Tibial artery (tissue), 4 donors: ENCODE results near the gene RAB11B.
"Not testable (repeated sequence)": the region's sequence is repeated elsewhere in the genome, so short reads cannot be mapped to it uniquely, and the experiment has no call there.

Experiments
- DNase-seq, 2 donors: peaks; one replicate each; pipeline ENCODE4 v3.0.0-alpha.2; 2019
- H3K27ac ChIP-seq, 2 donors: fragments of 200-600 bp; sonication (generic) in 1 of 2; 1 replicate in 1 of 2; 2 replicates in 1 of 2; pipeline ENCODE4 v1.5.1; 2018 to 2019; ENCODE audit warnings: mild to moderate bottlenecking in 1 of 2
- H3K27me3 ChIP-seq, 2 donors: fragments of 200-600 bp; sonication (generic) in 1 of 2; one replicate each; pipeline versions ENCODE4 v1.5.1 to v1.6.0; 2016 to 2019
- H3K36me3 ChIP-seq, 3 donors: fragments of 200-600 bp; sonication (generic) in 2 of 3; one replicate each; pipeline ENCODE4 v1.5.1; 2016 to 2019; ENCODE audit warnings: mild to moderate bottlenecking in 2 of 3
- H3K4me1 ChIP-seq, 4 donors: fragments of 200-600 bp; sonication (generic) in 2 of 4; 1 replicate in 3 of 4; 2 replicates in 1 of 4; pipeline ENCODE4 v1.5.1; 2016 to 2019
- H3K4me3 ChIP-seq, 2 donors: fragments of 200-600 bp; sonication (generic) in 1 of 2; 1 replicate in 1 of 2; 2 replicates in 1 of 2; pipeline ENCODE4 v1.5.1; 2018 to 2019; ENCODE audit warnings: mild to moderate bottlenecking in 2 of 2
- H3K9me3 ChIP-seq, 3 donors: fragments of 200-600 bp; sonication (generic) in 1 of 3; one replicate each; pipeline ENCODE4 v1.5.1; 2016 to 2019
- intact Hi-C: fragments of 100-400 bp; cut with DNase I; formaldehyde crosslinking; loops from one replicate; pipeline ENCODE4 v1.15.0; 2023; ENCODE audit warnings: low total_unique reads
- TF ChIP-seq, protein P1 (sequence below), 2 experiments: fragments of 200-600 bp in 1 of 2; fragments of 450-650 bp in 1 of 2; IDR thresholded peaks; one replicate each; pipeline ENCODE4 v1.5.1; 2017 to 2019; ENCODE audit warnings: antibody characterized with exemption in 2 of 2, mild to moderate bottlenecking in 1 of 2, moderate library complexity in 1 of 2

The RAB11B gene

DNA sequence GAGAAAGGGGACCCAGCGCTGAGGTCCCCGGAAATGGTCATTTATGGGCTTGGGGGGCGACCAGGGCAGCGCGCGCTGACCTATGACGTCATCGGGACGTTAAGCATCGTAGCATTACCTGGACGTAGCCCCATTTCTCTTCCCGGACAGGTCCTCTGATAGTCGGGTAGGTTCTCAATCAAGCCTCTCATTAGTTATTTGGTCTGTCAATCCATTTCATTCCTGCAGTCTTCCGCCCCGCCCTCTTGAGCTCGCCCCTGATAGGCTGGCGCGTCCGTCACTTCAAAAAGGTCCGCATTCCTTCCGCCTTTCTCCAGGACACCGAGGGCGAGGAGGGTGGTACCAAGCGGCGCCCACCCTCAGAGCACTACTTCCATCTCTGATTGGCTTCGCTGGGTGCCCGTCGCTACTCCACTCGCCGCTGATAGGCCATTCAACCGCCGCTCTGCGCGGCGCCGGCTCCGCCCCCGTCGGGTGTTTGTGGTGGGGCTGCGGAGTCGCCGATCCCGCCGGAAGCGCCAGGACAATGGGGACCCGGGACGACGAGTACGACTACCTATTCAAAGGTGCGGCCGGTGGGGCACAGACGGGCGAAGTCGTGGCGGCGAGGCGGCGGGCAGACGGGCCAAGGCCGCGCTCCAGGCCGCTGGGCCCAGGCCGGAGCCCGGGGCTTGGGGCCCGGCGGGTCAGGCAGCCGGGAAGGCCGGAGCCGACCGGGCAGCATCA is at the start of gene RAB11B:
TSS of gene RAB11B (plus strand) at position 470 of the 726 bp plus-strand sequence. CDS start at position 527, 57 bp downstream.
- Histone ChIP-seq H3K27ac (peak within 1 kb of the TSS; percentile 99 to 100), H3K9me3 (no peaks in the 10 kb centered on the region), H3K4me1 (peaks cover 4 to 49% (median 41%) of the 10 kb centered on the region in 4 donors), H3K36me3 (peaks cover 0 to 11% (median 10%) of the 10 kb centered on the region in 3 donors), H3K27me3 (no peaks in the 10 kb centered on the region), H3K4me3 (peak within 1 kb of the TSS; percentile 84 to 92)
- TF ChIP-seq, protein P1, sequence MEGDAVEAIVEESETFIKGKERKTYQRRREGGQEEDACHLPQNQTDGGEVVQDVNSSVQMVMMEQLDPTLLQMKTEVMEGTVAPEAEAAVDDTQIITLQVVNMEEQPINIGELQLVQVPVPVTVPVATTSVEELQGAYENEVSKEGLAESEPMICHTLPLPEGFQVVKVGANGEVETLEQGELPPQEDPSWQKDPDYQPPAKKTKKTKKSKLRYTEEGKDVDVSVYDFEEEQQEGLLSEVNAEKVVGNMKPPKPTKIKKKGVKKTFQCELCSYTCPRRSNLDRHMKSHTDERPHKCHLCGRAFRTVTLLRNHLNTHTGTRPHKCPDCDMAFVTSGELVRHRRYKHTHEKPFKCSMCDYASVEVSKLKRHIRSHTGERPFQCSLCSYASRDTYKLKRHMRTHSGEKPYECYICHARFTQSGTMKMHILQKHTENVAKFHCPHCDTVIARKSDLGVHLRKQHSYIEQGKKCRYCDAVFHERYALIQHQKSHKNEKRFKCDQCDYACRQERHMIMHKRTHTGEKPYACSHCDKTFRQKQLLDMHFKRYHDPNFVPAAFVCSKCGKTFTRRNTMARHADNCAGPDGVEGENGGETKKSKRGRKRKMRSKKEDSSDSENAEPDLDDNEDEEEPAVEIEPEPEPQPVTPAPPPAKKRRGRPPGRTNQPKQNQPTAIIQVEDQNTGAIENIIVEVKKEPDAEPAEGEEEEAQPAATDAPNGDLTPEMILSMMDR (IDR thresholded peaks at IDR 0.05): peak in 1 of 2 experiments; percentile 22
- DNase-seq: peak; percentile 100
- intact Hi-C loops: loop anchor here (2.0 kb wide), 1 partner anchor 27 kb away; no protein-coding TSS in a partner anchor

DNA sequence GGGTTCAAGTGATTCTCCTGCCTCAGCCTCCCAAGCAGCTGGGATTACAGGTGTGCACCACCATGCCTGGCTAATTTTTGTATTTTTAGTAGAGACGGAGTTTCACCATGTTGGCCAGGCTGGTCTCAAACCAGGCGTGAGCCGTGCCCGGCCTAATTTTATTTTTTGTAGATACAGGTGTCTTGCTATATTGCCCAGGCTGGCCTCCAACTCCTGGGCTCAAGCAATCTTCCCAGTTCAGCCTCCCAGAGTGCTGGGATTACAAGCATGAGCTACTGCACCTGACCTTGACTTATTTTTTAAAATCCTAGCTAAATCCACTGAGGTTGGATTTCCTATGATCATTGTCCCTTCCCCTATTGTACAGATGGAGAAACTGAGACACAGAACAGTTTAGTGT is 48.7 kb upstream of the RAB11B start:
- DNase-seq, H3K27me3 ChIP-seq, H3K9me3 ChIP-seq, H3K4me3 ChIP-seq, H3K36me3 ChIP-seq, intact Hi-C loops: not testable (repeated sequence)
- Histone ChIP-seq H3K4me1 (peaks cover 0 to 17% (median 8%) of the 10 kb centered on the region in 4 donors), H3K27ac (peak overlapping the region in 1 of 2 donors; percentile 81)

DNA sequence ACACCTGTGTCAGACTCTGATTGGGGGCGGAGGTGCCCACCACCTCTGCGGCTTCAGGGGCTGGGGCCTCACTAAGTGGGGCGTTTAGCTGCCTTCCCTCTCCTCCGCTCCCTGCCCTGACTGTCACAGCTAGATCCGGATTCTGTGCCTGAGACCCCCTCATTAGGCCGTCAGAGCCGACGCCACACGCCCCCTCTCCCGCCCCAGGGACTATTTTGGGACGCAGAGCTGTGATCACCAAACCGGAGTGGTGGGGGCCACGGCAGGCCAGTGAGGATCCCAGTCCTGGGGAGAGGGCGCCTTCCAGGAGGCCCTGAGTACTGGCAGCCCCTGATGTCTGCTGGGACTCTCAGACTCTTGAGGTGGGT is 47.9 kb upstream of the RAB11B start:
- Histone ChIP-seq H3K27me3 (no peaks in the 10 kb centered on the region), H3K9me3 (no peaks in the 10 kb centered on the region), H3K27ac (peak overlapping the region; percentile 81 to 89), H3K4me3 (peak overlapping the region; percentile 81), H3K36me3 (no peaks in the 10 kb centered on the region), H3K4me1 (peaks cover 0 to 17% (median 8%) of the 10 kb centered on the region in 4 donors)
- intact Hi-C loops: no loop called here
- no peak for DNase-seq
- TF ChIP-seq, protein P1 (IDR thresholded peaks at IDR 0.05): no peak

DNA sequence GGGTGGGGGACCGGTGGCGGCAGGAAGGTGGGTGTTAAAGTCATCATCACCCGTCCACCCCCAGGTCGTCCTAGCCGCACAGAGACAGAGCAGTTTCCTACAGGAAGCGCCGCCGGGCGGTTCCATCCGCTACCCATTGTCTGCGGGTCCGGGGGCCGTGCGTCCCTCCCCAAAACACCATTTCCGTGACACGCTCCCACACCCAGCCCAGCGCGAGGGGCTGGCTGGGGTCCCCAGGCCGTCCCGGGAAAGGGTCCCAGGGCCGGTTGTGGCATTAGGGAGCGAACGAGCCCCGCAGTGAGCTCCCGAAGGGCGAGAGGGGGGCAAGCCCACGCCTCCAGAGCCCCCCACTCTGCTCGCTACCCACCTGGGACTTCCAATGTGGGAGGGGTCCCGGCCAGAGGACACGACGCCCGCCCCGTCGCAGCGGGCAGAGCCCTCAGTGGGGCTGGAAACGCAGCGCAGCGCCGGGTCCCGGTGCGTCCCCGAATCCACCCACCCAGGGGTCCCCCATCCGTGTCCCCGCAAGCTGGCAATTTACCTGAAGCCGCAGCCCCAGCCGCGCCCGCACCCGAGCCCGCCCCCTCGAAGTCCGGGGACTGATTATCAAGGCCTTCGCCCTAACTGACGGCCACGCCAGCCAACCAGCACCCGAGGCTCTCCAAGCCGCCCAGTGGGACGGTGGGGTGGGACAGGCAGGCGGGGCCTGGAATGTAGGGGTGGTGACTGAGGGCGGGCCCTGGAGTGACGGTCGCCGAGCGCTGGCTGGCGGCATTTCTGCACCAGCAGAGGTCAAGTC is 47.3 kb upstream of the RAB11B start, which contains the start of gene KANK3:
TSS of gene KANK3 (minus strand) at position 579 of the 799 bp plus-strand sequence. CDS start 5,434 bp downstream, outside the sequence.
- Histone ChIP-seq H3K27ac (peak within 1 kb of the TSS; percentile 81 to 89), H3K27me3 (no peaks in the 10 kb centered on the region), H3K9me3 (no peaks in the 10 kb centered on the region), H3K4me1 (peaks cover 0 to 20% (median 8%) of the 10 kb centered on the region in 4 donors), H3K36me3 (no peaks in the 10 kb centered on the region), H3K4me3 (peak within 1 kb of the TSS; percentile 81)
- TF ChIP-seq, protein P1 (IDR thresholded peaks at IDR 0.05): no peak
- intact Hi-C loops: no loop called here
- peak; percentile 94 to 98 for DNase-seq

DNA sequence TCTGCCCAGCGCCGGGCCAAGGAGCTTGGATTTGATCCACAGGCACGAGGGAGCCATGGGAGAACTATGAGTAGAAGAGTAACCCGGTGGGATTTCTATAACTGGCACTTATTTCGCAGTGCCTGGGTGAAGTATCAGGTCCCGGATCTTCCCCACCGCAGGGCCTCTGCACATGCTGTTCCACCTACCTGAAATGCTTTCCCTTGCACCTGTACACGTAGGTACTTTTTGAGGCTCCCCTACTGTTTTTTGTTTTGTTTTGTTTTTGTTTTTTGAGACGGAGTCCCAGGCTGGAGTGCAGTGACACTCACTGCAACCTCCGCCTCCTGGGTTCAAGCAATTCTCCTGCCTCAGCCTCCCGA is 46.7 kb upstream of the RAB11B start:
- intact Hi-C loops: no loop called here
- no peaks in the 10 kb centered on the region for H3K27me3 ChIP-seq
- TF ChIP-seq, protein P1 (IDR thresholded peaks at IDR 0.05): no peak

DNA sequence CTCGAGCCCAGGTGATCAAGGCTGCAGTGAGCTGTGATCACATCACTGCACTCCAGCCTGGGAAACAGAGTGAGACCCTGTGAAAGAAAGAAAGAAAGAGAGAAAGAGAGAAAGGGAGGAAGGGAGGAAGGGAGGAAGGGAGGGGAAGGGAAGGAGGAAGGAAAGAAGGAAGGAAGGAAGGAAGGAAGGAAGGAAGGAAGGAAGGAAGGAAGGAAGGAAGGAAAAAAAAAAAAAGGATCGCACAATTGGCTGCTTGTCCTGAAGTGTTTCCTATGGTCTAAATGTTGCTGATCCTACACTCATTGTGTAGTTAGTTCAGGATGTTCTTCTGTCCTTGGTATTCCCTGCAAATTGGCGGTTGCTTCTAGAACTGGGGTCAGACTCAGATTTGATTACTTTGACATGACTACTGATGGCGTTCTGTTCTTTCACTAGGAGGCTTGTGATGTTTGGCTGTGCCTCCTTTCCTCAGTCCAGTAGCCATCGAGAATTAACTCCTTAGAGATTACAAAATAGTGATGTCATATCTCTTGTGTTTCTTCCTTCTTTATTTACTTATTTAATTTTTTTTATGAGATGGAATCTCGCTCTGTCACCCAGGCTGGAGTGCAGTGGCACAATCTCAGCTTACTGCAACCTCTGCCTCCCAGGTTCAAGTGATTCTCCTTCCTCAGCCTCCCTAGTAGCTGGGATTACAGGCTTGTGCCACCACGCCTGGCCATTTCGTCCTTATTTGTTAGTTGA is 40.4 kb upstream of the RAB11B start:
- intact Hi-C loops: loop anchor here (5.0 kb wide), 1 partner anchor 162 kb away; the partner anchor contains the start of gene ZNF414
- peaks cover 0 to 37% (median 15%) of the 10 kb centered on the region in 4 donors for H3K4me1 ChIP-seq
- not testable (repeated sequence) for H3K36me3 ChIP-seq, H3K27ac ChIP-seq, DNase-seq, H3K4me3 ChIP-seq, H3K27me3 ChIP-seq, H3K9me3 ChIP-seq

More for the DNA sequence above, 46.7 kb upstream of the RAB11B start:
- H3K4me1 ChIP-seq: peaks cover 0 to 23% (median 9%) of the 10 kb centered on the region in 4 donors
- H3K27ac ChIP-seq: peak overlapping the region; percentile 8 to 44
- no peaks in the 10 kb centered on the region for H3K36me3 ChIP-seq
- no peaks in the 10 kb centered on the region for H3K9me3 ChIP-seq
- DNase-seq: no peak
- peak overlapping the region; percentile 81 for H3K4me3 ChIP-seq
